ENCODE results near the gene COL7A1. TPM values are rescaled to one million over a fixed set of nuclear protein-coding genes. Genes with fewer than 3 reads are reported as not detected.

Gene COL7A1
- total and polyA plus RNA-seq, 2 of the 8 experiments (the other 6 are each of a cell fraction or from before 2014, with no cell fraction given) = 10.7 to 13.9 TPM

- TF ChIP-seq CHD7 (IDR thresholded peaks at IDR 0.05; ENCODE audit: insufficient replicate concordance, low read length) (no peak), CBX5 (IDR thresholded peaks at IDR 0.05; ENCODE audit: low read depth, low read length) (no peak), SP1 (IDR thresholded peaks at IDR 0.05; ENCODE audit: low read depth, low read length) (no peak), CBX8 (IDR thresholded peaks at IDR 0.05; ENCODE audit: borderline replicate concordance, low read depth, low read length) (no peak), POLR2AphosphoS5 (IDR thresholded peaks at IDR 0.05; ENCODE audit: low read depth, low read length) (no peak), SP2 (IDR thresholded peaks at IDR 0.05; ENCODE audit: low read length) (no peak), SP4 (IDR thresholded peaks at IDR 0.05; ENCODE audit: low read length) (no peak), CTBP2 (IDR thresholded peaks at IDR 0.05; ENCODE audit: borderline replicate concordance, insufficient read depth, insufficient read length, low read length) (no peak), CTCF (IDR thresholded peaks at IDR 0.05; ENCODE audit: control extremely low read depth in 1 of 3, insufficient read depth in 1 of 3, low read depth in 1 of 3, low read length in 3 of 3) (no peak), CHD1 (IDR thresholded peaks at IDR 0.05; ENCODE audit: low read depth, low read length) (no peak)
Observed at GRCh38 chr3:48636149-48636655, 41.1 kb upstream of the COL7A1 start (continued).

Data from H1 (cell line).